Caco-2 (cell line): ENCODE measurements around the gene SNX21. TPM values are rescaled to one million over a fixed set of nuclear protein-coding genes. Genes with fewer than 3 reads are reported as not detected.

Experiments used
- BruUV-seq: library from RNA; stranded (reverse); fragments of 400-500 nt; replicated peaks from 2 replicates; lab custom pipeline; 2021; lab: Mats Ljungman, UMichigan
- CTCF ChIA-PET: fragments of 300-600 bp; sonication (Branson Sonifier 250); formaldehyde crosslinking; loops from one replicate; lab custom pipeline; 2022; ENCODE audit warnings: antibody characterized with exemption; lab: Charles Lee
- POLR2A ChIA-PET: fragments of 300-600 bp; sonication (Branson Sonifier 250); formaldehyde crosslinking; loops from one replicate; lab custom pipeline; 2022; ENCODE audit warnings: antibody characterized with exemption; lab: Charles Lee
- DNase-seq, 2 experiments: peaks; one replicate each; pipeline versions ENCODE4 v3.0.0 to v3.0.0-alpha.2; 2020 to 2022
- H3K27me3 ChIP-seq: replicated peaks from 2 replicates; pipeline ENCODE4 v1.6.0; 2011; ENCODE audit warnings: low read length; ENCODE audit not compliant: control insufficient read depth, insufficient read depth
- H3K36me3 ChIP-seq: 2 replicates; pipeline ENCODE4 v1.5.1; 2011; ENCODE audit warnings: low read length; ENCODE audit not compliant: control insufficient read depth, insufficient read depth
- H3K4me1 ChIP-seq: fragments of 250-450 bp; sonication (Bioruptor Pico); 2 replicates; pipeline ENCODE4 v1.5.1; 2020; ENCODE audit warnings: mild to moderate bottlenecking
- H3K4me3 ChIP-seq: 2 replicates; pipeline ENCODE4 v1.5.1; 2011; ENCODE audit warnings: low read depth, mild to moderate bottlenecking, control low read depth, low read length
- H3K9me3 ChIP-seq: fragments of 250-450 bp; sonication (Bioruptor Pico); 2 replicates; pipeline ENCODE4 v1.5.1; 2020; ENCODE audit warnings: mild to moderate bottlenecking, moderate library complexity
- H3K27ac Mint-ChIP-seq: one replicate; pipeline ENCODE4 v1.8.0; 2022; ENCODE audit warnings: mixed read lengths; ENCODE audit not compliant: unreplicated experiment
- H3K27me3 Mint-ChIP-seq: one replicate; pipeline ENCODE4 v1.8.0; 2022; ENCODE audit warnings: mixed read lengths; ENCODE audit not compliant: insufficient read depth, unreplicated experiment
- H3K36me3 Mint-ChIP-seq: one replicate; pipeline ENCODE4 v1.8.0; 2022; ENCODE audit warnings: mild to moderate bottlenecking, mixed read lengths; ENCODE audit not compliant: insufficient read depth, unreplicated experiment
- H3K4me1 Mint-ChIP-seq: one replicate; pipeline ENCODE4 v1.8.0; 2022; ENCODE audit warnings: low read depth, mixed read lengths; ENCODE audit not compliant: unreplicated experiment
- H3K4me3 Mint-ChIP-seq: one replicate; pipeline ENCODE4 v1.8.0; 2022; ENCODE audit warnings: mild to moderate bottlenecking, moderate library complexity, mixed read lengths; ENCODE audit not compliant: unreplicated experiment
- H3K9me3 Mint-ChIP-seq: one replicate; pipeline ENCODE4 v1.8.0; 2022; ENCODE audit warnings: mixed read lengths; ENCODE audit not compliant: unreplicated experiment
- CTCF ChIP-seq, 2 experiments: fragments of 200-600 bp in 1 of 2; IDR thresholded peaks; 1 replicate in 1 of 2; 2 replicates in 1 of 2; pipeline versions ENCODE4 v1.5.1 to v1.8.0; 2011 to 2022; ENCODE audit warnings: antibody characterized with exemption in 1 of 2, control low read depth in 1 of 2, inconsistent platforms in 1 of 2, low read depth in 1 of 2, low read length in 1 of 2, mild to moderate bottlenecking in 1 of 2, moderate library complexity in 1 of 2; ENCODE audit not compliant: insufficient read depth in 1 of 2, severe bottlenecking in 1 of 2, unreplicated experiment in 1 of 2
- intact Hi-C: fragments of 100-400 bp; cut with micrococcal nuclease; formaldehyde crosslinking; loops from one replicate; pipeline ENCODE4 v1.10.0; 2022; ENCODE audit not compliant: unreplicated experiment
- total RNA-seq: library from RNA; stranded (reverse); gene quantifications from 2 replicates; pipeline ENCODE4 v1.2.3, GENCODE V29; 2022

Gene SNX21
- total RNA-seq, 1 experiment from 2014 or later: 15.6 TPM

GRCh38 chr20:45887346-45887715, 53.7 kb downstream of the SNX21 start, which contains the start of gene SPATA25:
Gene SPATA25 (minus strand): TSS chr20:45887622. CDS start chr20:45887590, 32 bp downstream.
- Histone ChIP-seq H3K27me3 (no peaks in the 10 kb centered on the region), H3K4me3 (no peak within 1 kb of the TSS), H3K9me3 (no peaks in the 10 kb centered on the region), H3K4me1 (peaks cover 8% of the 10 kb centered on the region), H3K36me3 (peaks cover 6% of the 10 kb centered on the region)
- no peaks in the 10 kb centered on the region for H3K9me3 Mint-ChIP-seq
- no peaks in the 10 kb centered on the region for H3K27me3 Mint-ChIP-seq
- H3K27ac Mint-ChIP-seq: no peak within 1 kb of the TSS
- no peak within 1 kb of the TSS for H3K4me3 Mint-ChIP-seq
- peaks cover 20% of the 10 kb centered on the region for H3K4me1 Mint-ChIP-seq
- no peak for DNase-seq
- ChIA-PET CTCF (no interaction called here), POLR2A (no interaction called here)
- peaks cover 45% of the 10 kb centered on the region for H3K36me3 Mint-ChIP-seq
- intact Hi-C loops: no loop called here
- no TSS peak for BruUV-seq
- no peak for TF ChIP-seq CTCF (IDR thresholded peaks at IDR 0.05; ENCODE audit: insufficient read depth in 1 of 2, low read depth in 1 of 2, low read length in 1 of 2, severe bottlenecking in 1 of 2, unreplicated experiment in 1 of 2)

- no peaks in the 10 kb centered on the region for H3K9me3 Mint-ChIP-seq
- Histone ChIP-seq H3K4me1 (peaks cover 8% of the 10 kb centered on the region), H3K9me3 (no peaks in the 10 kb centered on the region), H3K4me3 (no peak overlapping the region), H3K27me3 (no peaks in the 10 kb centered on the region), H3K36me3 (peaks cover 8% of the 10 kb centered on the region)
- H3K27me3 Mint-ChIP-seq: no peaks in the 10 kb centered on the region
- H3K4me1 Mint-ChIP-seq: peaks cover 32% of the 10 kb centered on the region
- no peak overlapping the region for H3K27ac Mint-ChIP-seq
- peaks cover 44% of the 10 kb centered on the region for H3K36me3 Mint-ChIP-seq
- DNase-seq: no peak
- no peak for TF ChIP-seq CTCF (IDR thresholded peaks at IDR 0.05; ENCODE audit: insufficient read depth in 1 of 2, low read depth in 1 of 2, low read length in 1 of 2, severe bottlenecking in 1 of 2, unreplicated experiment in 1 of 2)
- BruUV-seq: no TSS peak
- POLR2A ChIA-PET: interaction anchor here (0.6 kb wide), 3 partner anchors 17 to 68 kb away, joined by 3 to 4 read pairs (median 3); no protein-coding TSS in a partner anchor
- CTCF ChIA-PET: interaction anchor here (1.6 to 4.3 kb wide), 2 partner anchors 45 to 69 kb away, joined by 3 to 49 read pairs; partner anchors contain the start of gene PCIF1
- no peak overlapping the region for H3K4me3 Mint-ChIP-seq
- intact Hi-C loops: no loop called here
Measured at GRCh38 chr20:45888681-45889080, 55.1 kb downstream of the SNX21 start.

GRCh38 chr20:45890077-45890984, 56.7 kb downstream of the SNX21 start:
- POLR2A ChIA-PET: interaction anchor here (0.6 to 3.2 kb wide), 7 partner anchors 9 to 59 kb away, joined by 3 to 53 read pairs (median 6); partner anchors contain the start of genes PCIF1, SNX21 and ZSWIM1
- CTCF ChIA-PET: interaction anchor here (0.5 to 4.3 kb wide), 34 partner anchors 9 to 403 kb away, joined by 3 to 49 read pairs (median 4); partner anchors contain the start of genes ACOT8, PCIF1, PLTP and UBE2C

More at GRCh38 chr20:45890077-45890984, 56.7 kb downstream of the SNX21 start:
- Histone ChIP-seq H3K36me3 (peaks cover 8% of the 10 kb centered on the region), H3K9me3 (no peaks in the 10 kb centered on the region), H3K4me3 (peak overlapping the region; percentile 94), H3K4me1 (peaks cover 8% of the 10 kb centered on the region), H3K27me3 (no peaks in the 10 kb centered on the region)
- H3K27ac Mint-ChIP-seq: peak overlapping the region; percentile 95
- TF ChIP-seq CTCF (IDR thresholded peaks at IDR 0.05; ENCODE audit: insufficient read depth in 1 of 2, low read depth in 1 of 2, low read length in 1 of 2, severe bottlenecking in 1 of 2, unreplicated experiment in 1 of 2): peak; percentile 95 to 96
- H3K4me1 Mint-ChIP-seq: peaks cover 36% of the 10 kb centered on the region
- peak overlapping the region; percentile 95 for H3K4me3 Mint-ChIP-seq
- H3K36me3 Mint-ChIP-seq: peaks cover 56% of the 10 kb centered on the region
- no peaks in the 10 kb centered on the region for H3K9me3 Mint-ChIP-seq
- H3K27me3 Mint-ChIP-seq: no peaks in the 10 kb centered on the region
- peak; percentile 94 for DNase-seq
- intact Hi-C loops: loop anchor here (1.0 to 5.0 kb wide), 5 partner anchors 9 to 78 kb away; partner anchors contain the start of genes ACOT8, UBE2C, ZSWIM1 and ZSWIM3
- BruUV-seq: TSS peak; percentile 56
